ENCODE data around the gene GGCT. TPM values are rescaled to one million over a fixed set of nuclear protein-coding genes. Genes with fewer than 3 reads are reported as not detected.
A peak's percentile ranks its signal among the peaks of the same experiment; 100 is the strongest.

The GGCT gene
- total and polyA plus RNA-seq, 9 donors, result 17.9 to 36.1 (median 25.7) TPM

DNA sequence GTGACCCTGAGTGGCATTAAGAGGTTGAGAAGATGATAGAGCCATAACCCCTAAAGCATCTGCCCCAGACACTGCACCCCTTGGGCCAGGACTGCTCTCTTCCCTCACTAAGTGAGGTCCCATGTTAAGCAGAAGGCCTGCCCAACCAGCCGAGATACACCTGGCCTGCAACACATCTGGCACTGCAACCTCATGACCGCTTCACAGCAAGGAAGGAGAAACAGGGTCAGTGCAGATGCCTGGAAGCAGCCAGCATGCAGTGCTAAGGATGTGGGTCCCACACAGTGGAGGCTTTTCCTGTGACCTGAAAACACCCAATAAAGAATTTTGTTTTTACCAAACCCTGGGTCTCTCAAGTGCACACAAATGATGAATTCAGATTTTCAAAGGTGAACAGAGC lies 33.4 kb downstream of the GGCT start:
- Histone ChIP-seq H3K4me3 (no peak overlapping the region), H3K36me3 (no peaks in the 10 kb centered on the region), H3K27me3 (no peaks in the 10 kb centered on the region), H3K27ac (peak overlapping the region; percentile 23 to 81), H3K4me1 (ENCODE audit: insufficient read depth) (peaks cover 48% of the 10 kb centered on the region), H3K9me3 (no peaks in the 10 kb centered on the region)
- DNase-seq, result peak in 2 of 5 donors; percentile 36 to 54
- TF ChIP-seq, protein P1, sequence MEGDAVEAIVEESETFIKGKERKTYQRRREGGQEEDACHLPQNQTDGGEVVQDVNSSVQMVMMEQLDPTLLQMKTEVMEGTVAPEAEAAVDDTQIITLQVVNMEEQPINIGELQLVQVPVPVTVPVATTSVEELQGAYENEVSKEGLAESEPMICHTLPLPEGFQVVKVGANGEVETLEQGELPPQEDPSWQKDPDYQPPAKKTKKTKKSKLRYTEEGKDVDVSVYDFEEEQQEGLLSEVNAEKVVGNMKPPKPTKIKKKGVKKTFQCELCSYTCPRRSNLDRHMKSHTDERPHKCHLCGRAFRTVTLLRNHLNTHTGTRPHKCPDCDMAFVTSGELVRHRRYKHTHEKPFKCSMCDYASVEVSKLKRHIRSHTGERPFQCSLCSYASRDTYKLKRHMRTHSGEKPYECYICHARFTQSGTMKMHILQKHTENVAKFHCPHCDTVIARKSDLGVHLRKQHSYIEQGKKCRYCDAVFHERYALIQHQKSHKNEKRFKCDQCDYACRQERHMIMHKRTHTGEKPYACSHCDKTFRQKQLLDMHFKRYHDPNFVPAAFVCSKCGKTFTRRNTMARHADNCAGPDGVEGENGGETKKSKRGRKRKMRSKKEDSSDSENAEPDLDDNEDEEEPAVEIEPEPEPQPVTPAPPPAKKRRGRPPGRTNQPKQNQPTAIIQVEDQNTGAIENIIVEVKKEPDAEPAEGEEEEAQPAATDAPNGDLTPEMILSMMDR (IDR thresholded peaks at IDR 0.05), result no peak
- TF ChIP-seq POLR2A (IDR thresholded peaks at IDR 0.05) (no peak), EP300 (IDR thresholded peaks at IDR 0.05) (no peak)
- intact Hi-C loops (cut with DNase I), result no loop called here
- 7 to 19% (median 17%) methylated on average over 2 of the region's 2 CpGs for WGBS, 3 donors

DNA sequence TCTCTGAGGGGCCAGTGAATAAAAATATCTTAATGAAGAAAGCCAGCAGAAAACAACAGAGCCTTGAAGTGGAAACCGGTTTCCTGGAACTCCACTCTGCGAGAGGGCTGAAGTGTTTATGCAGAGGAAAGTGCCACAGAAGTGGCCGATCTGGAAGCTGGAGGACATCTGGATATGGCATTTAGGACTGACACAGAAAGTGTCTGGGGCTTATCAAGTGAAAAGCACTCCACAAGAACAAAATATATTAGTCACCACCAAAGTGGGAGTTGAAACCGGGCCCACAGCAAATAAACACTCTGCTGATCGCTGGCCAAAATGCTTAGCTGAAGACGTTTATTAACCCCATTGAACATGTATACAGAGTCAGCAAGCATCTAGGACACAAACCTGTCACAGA lies 33.9 kb downstream of the GGCT start:
- intact Hi-C loops (cut with DNase I), result no loop called here
- TF ChIP-seq, protein P1 (IDR thresholded peaks at IDR 0.05), result no peak
- no peak for TF ChIP-seq EP300 (IDR thresholded peaks at IDR 0.05)
- TF ChIP-seq POLR2A (IDR thresholded peaks at IDR 0.05), result no peak
- Histone ChIP-seq H3K4me1 (ENCODE audit: insufficient read depth) (peaks cover 52% of the 10 kb centered on the region), H3K27me3 (no peaks in the 10 kb centered on the region), H3K9me3 (no peaks in the 10 kb centered on the region), H3K36me3 (no peaks in the 10 kb centered on the region), H3K4me3 (peak overlapping the region; percentile 1), H3K27ac (peak overlapping the region in 1 of 2 donors; percentile 81)
- 0 to 2% (median 1%) methylated on average over 6 of the region's 6 CpGs for WGBS, 3 donors
- peak; percentile 64 to 80 (median 66) for DNase-seq

DNA sequence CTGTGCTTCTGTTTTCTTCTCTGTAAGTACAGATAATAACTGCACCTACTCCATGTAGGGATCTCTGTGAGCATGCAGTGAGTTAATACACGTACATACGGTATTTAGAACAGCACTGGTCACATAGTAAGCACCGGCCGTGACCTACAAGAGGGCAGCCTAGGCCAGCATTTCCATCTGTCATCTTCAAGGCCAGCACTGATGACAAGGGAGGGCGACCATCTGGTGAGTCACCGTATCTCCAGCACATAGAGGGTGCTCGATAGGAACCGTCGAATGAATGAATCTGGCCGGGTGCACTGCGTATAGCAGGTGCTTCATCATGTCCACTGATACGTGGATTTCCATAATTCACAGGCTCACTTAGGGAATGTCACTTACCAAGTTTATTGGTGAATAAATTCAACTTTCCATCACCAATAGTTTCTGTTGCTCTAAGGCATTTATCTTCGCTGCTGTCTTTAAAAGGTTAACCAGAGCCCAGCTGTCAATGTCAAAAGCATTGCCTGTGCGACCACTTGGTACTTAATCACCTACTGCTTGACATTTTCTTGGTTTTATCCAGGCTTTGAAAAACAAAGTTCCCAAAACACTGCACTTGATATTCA lies 34.4 kb downstream of the GGCT start:
- Histone ChIP-seq H3K9me3 (no peaks in the 10 kb centered on the region), H3K4me1 (ENCODE audit: insufficient read depth) (peaks cover 51% of the 10 kb centered on the region), H3K27ac (peak overlapping the region; percentile 74 to 81), H3K36me3 (no peaks in the 10 kb centered on the region), H3K27me3 (no peaks in the 10 kb centered on the region), H3K4me3 (peak overlapping the region; percentile 1)
- 4 to 8% (median 6%) methylated on average over 14 of the region's 14 CpGs for WGBS, 3 donors
- intact Hi-C loops (cut with DNase I), result no loop called here
- TF ChIP-seq, protein P1 (IDR thresholded peaks at IDR 0.05), result no peak
- TF ChIP-seq EP300 (IDR thresholded peaks at IDR 0.05), result peak; percentile 11
- no peak for TF ChIP-seq POLR2A (IDR thresholded peaks at IDR 0.05)
- peak; percentile 65 to 79 (median 66) for DNase-seq

DNA sequence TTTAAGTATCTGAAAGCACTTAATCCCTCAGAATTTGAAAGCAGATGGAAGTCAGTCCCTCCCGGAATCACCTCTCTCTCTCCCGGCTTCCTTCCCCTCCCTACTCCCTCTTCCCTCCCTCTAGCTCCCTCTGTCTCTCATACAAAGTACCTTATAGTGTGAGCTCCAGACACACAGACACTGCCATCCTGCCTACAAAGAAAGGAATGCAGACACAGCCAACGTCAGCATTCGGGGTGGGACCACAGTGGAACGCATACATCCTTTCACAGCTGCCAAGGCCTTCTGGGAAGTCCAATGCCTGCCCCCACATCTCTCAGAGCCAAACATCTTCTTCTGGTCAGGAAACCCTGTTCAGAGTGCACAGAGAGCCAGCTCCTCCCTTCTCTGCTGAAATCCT lies 35.3 kb downstream of the GGCT start:
- peak overlapping the region; percentile 74 to 81 for H3K27ac ChIP-seq
- H3K9me3 ChIP-seq, result no peaks in the 10 kb centered on the region

More for the DNA sequence above, 35.3 kb downstream of the GGCT start:
- Histone ChIP-seq H3K36me3 (no peaks in the 10 kb centered on the region), H3K4me1 (ENCODE audit: insufficient read depth) (peaks cover 48% of the 10 kb centered on the region), H3K4me3 (peak overlapping the region; percentile 1), H3K27me3 (no peaks in the 10 kb centered on the region)
- TF ChIP-seq EP300 (IDR thresholded peaks at IDR 0.05) (peak; percentile 73), POLR2A (IDR thresholded peaks at IDR 0.05) (peak; percentile 16)
- TF ChIP-seq, protein P1 (IDR thresholded peaks at IDR 0.05), result peak in 2 of 3 donors; percentile 36 to 52
- WGBS, 3 donors, result 1% methylated on average over 5 of the region's 5 CpGs
- DNase-seq, result peak; percentile 79 to 88 (median 84)
- intact Hi-C loops (cut with DNase I), result no loop called here
